ENCODE data around the gene POU2F2.
"Not testable (repeated sequence)": the region's sequence is repeated elsewhere in the genome, so short reads cannot be mapped to it uniquely, and the experiment has no call there.

Gene POU2F2

GRCh38 chr19:42042455-42043170, 89.6 kb downstream of the POU2F2 start:
- DNase-seq (ENCODE audit: extremely low read depth, low read depth) = no peak
- TF ChIP-seq CTCF (IDR thresholded peaks at IDR 0.05; ENCODE audit: low read depth, low read length) = no peak

GRCh38 chr19:42040491-42040890, 91.8 kb downstream of the POU2F2 start:
- not testable (repeated sequence) for DNase-seq (ENCODE audit: extremely low read depth, low read depth)

- no peak for DNase-seq (ENCODE audit: extremely low read depth, low read depth)
- TF ChIP-seq CTCF (IDR thresholded peaks at IDR 0.05; ENCODE audit: low read depth, low read length) = no peak
Measured at GRCh38 chr19:42040031-42040430, 92.2 kb downstream of the POU2F2 start.

GRCh38 chr19:42038666-42039065, 93.6 kb downstream of the POU2F2 start:
- TF ChIP-seq CTCF (IDR thresholded peaks at IDR 0.05; ENCODE audit: low read depth, low read length) = no peak
- no peak for DNase-seq (ENCODE audit: extremely low read depth, low read depth)

GRCh38 chr19:42037649-42038048, 94.6 kb downstream of the POU2F2 start:
- DNase-seq (ENCODE audit: extremely low read depth, low read depth) = no peak

More at GRCh38 chr19:42037649-42038048, 94.6 kb downstream of the POU2F2 start:
- TF ChIP-seq CTCF (IDR thresholded peaks at IDR 0.05; ENCODE audit: low read depth, low read length) = no peak
